A549 treated with AZD9567 at 1 μM for 4 hours (cell line): ENCODE results near the gene ZFAND2A. TPM values are rescaled to one million over a fixed set of nuclear protein-coding genes. Genes with fewer than 3 reads are reported as not detected.

Source experiments
- total RNA-seq: library from RNA; stranded (reverse); fragments of 200-300 nt; extraction: Qiagen RNA extraction; gene quantifications from 5 replicates; pipeline ENCODE4 v1.2.3, GENCODE V29; 2022; ENCODE audit not compliant: insufficient read depth

Gene ZFAND2A, protein sequence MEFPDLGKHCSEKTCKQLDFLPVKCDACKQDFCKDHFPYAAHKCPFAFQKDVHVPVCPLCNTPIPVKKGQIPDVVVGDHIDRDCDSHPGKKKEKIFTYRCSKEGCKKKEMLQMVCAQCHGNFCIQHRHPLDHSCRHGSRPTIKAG
- total RNA-seq, result 34.0 to 55.4 TPM (median 54.8 TPM) in 5 replicates

DNA sequence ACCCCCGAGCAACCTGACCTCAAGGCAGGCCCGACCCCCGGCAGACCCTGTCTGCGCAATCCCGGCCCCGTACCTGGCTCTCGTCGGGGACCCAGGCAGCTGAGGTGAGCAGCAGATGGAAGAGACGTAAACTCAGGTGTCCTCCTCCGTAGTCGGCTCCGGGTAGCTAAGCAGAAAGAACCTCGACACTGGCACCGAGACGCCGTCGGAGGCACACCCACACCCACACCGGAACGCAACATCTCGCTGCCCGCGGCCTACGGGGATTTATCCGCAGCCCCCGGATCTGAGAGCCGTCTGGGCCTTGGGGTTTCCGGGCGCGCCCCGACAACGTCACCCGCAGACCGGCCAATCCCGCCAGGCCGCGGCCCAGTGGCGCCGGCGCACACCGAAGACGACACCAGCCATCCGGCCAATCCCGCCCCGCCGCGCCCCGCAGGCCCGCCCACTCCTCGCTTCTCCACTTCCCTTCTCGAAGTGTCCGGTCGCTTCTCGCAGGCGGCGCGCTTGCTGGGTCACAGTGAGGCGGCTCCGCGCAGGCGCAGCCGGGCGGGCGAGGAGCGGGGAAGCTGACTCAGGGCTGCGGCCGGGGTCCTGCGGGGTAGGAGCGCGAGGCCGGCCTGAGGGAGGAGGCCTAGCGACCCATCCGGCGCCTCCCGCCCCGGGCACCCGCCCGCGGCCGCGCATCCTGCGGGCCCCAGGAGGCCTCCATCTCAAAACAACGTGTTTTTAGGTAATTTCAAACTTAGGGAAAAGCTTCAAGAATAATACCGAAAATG is at the start of gene ZFAND2A:
Gene ZFAND2A (minus strand): TSS at position 306 of the 779 bp plus-strand sequence. CDS start 1,984 bp downstream, outside the sequence.

Other genes with a start within 250 kb of the ZFAND2A start
- gene ADAP1, start 205.5 kb downstream of the ZFAND2A start, total RNA-seq, result 3.2 to 6.5 TPM (median 3.5 TPM) in 5 replicates
- 5.8 to 6.5 TPM (median 6.0 TPM) in 5 replicates for gene COX19, start 184.6 kb downstream of the ZFAND2A start, total RNA-seq
- 0.05 TPM in 1 of 5 replicates, not detected in the others for gene CYP2W1, start 177.0 kb downstream of the ZFAND2A start, total RNA-seq
- gene GPR146, start 115.7 kb downstream of the ZFAND2A start, total RNA-seq, result 1.8 to 2.8 TPM (median 2.3 TPM) in 5 replicates
- 1.0 to 2.0 TPM (median 1.2 TPM) in 5 replicates for gene GPER1, start 72.1 kb downstream of the ZFAND2A start, total RNA-seq
- 0.05 to 0.08 TPM in 2 of 5 replicates, not detected in the others for gene UNCX, start 72.7 kb upstream of the ZFAND2A start, total RNA-seq